Measurements from ENCODE around the gene TXNDC9.
A peak's percentile ranks its signal among the peaks of the same experiment; 100 is the strongest.
"Not testable (repeated sequence)": the region's sequence is repeated elsewhere in the genome, so short reads cannot be mapped to it uniquely, and the experiment has no call there.

The TXNDC9 gene, protein sequence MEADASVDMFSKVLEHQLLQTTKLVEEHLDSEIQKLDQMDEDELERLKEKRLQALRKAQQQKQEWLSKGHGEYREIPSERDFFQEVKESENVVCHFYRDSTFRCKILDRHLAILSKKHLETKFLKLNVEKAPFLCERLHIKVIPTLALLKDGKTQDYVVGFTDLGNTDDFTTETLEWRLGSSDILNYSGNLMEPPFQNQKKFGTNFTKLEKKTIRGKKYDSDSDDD

DNA sequence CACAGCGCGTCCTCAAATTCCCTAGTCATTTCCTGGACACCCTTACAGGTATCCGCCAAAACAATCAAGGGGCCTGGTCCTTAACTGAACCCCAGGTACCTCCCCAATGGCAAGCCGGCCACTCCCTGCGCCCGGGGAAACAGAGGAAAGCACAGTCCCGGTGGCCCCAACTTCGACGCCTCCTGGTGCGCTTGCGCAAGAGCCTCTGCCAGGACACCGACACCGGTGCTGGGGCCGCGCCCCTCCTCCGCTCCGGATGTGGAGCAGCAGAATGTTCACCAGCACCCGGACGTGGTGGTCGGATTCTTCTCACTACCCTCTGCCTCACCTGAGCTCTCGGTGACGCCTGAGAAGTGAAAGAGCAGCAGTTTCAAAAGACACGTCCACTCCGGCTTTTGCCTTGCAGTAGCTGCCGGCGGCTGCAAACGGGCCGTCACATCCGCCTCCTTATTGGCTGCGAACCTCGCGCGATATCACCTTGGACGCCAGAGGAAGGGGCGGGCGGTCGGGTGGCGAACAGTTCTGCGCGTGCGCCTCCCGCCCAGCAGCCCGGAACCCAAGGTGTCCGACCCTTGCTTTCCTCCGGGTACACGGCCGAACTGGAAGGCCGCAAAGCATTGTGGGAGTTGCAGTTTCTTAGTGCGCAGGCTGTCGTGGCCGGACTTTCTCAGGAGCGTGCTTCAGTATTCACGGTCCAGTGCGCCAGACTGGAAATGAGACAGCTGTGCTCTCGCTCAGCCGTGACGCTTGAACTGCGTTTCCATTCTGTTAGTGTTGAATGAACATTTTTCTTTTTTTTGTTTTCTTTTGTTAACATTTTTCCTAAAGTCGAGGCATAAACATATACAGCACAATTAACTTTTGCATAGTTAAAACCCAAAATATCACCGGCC lies at the start of gene TXNDC9:
TSS of gene TXNDC9 (minus strand) at position 423 of the 893 bp plus-strand sequence. CDS start 3,123 bp downstream, outside the sequence.
- DNase-seq: peak; percentile 99

DNA sequence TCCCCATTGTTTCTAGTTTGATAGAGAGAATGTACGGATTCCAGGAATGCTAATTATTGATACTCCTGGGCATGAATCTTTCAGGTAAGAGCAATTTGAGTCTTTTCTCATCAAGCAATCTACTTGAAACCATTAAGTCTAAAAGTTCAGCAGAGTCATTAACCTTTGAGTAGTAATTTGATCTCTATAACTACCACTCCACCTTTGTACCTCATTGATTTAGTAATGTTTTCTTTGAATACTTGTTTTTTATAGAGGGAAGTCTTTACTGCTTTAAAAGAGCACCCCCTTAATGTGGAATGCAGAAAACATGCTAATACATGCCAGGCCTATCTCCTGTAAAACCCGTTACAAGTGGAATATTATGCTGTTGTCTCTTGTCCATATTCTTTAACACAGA lies 46.0 kb upstream of the TXNDC9 start:
- DNase-seq: no peak

DNA sequence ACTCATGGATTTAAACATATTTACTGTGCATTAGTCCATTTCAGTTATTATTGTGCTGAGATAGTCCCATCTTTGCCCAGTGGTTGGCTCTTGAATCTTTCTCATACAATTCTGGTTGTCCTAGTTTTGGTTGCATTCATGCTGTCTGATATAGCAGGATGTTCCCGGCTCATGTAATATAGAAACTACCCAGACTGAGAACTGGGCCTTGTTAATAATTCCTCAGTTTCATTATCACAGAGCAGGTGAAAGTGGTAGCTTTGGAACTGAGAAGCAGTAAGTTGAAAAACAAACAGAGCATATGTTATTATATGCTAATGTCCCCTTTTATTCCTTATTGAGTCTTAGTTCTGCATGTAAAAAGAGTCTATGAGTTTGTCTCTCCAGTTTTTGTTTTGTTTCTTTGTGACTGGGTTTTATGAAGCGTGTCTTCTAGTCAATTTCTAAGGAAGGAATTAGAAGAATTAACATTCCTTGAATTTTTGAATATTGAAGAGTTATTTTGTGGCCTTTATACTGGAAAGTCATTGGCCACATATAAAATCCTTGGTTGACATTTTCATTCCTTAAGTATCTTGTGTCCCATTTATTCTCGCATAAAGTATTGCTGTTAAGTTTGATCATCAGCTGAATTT lies 44.4 kb upstream of the TXNDC9 start:
- no peak for DNase-seq

DNA sequence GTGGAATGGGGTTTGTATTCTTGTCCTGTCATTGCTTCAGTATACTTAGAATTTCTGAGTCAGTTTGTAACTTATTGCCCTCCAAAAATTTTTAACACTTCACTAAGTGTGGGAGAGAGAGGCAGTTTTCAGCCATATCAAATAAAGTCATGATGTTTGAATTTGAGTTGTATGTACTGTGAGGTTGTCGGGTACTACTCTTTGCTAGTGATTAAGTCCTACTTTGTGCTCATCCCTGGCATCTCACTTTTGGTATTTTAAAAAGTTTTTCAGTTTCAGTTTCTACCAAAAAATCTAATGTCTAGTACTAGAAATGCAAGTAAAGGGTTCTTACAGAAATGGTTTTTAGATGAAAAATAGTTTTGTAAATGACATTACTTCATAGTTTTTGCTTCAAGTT lies 41.7 kb upstream of the TXNDC9 start:
- DNase-seq: no peak

DNA sequence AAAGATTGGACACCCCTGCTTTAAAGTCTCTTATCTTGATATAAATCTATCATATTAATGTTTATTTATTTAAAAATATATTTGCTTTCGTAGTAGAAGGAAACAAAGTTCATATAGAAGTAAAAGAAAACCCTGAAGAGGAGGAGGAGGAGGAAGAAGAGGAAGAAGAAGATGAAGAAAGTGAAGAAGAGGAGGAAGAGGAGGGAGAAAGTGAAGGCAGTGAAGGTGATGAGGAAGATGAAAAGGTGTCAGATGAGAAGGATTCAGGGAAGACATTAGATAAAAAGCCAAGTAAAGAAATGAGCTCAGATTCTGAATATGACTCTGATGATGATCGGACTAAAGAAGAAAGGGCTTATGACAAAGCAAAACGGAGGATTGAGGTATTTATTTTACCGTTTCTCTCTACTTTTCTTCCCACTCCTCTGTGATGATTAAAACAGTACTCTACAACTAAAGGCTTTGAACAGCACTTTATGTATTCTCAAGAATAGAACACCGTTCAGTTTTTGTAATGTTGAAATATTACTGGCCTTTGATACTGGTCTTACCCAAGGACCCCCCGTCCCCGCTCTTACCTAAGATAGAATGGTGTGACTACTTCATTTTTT lies 40.2 kb upstream of the TXNDC9 start:
- no peak for DNase-seq

DNA sequence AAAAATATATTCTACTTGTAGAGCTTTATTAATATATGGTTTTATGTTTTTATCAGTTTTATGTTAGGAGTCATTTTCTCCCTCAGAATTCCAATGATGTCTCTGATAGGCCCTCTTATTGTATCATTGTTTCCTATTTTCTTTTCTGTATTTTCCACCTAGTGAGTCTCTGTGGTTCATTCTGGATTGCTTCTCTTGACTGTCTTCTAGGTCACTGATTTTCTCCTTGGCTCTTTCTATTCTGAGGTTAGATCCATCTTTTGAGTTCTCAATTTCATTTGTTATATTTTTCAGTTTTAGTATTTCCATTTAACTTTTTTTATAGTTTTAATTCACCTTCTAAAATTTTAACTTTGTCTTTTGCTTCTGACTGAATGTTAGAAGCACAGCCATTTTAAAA lies 38.6 kb upstream of the TXNDC9 start:
- no peak for DNase-seq

DNA sequence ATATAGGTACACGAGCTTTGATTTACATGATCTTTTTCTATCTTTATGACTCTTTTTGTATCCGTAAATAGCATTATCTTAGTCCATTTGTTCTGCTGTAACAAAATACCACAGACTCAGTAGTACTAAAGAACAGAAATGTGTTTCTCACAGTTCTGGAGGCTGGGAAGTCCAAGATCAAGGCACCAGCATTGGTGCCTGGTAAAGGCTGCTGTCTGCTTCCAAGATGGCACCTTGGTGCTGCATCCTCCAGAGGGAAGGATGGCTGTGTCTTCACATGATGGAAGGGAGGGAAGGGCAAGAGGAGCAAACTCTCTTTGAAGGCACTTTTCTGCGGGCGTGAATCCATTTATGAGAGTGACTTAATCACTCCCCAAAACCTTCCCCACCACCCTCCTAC lies 37.0 kb upstream of the TXNDC9 start:
- DNase-seq: no peak

DNA sequence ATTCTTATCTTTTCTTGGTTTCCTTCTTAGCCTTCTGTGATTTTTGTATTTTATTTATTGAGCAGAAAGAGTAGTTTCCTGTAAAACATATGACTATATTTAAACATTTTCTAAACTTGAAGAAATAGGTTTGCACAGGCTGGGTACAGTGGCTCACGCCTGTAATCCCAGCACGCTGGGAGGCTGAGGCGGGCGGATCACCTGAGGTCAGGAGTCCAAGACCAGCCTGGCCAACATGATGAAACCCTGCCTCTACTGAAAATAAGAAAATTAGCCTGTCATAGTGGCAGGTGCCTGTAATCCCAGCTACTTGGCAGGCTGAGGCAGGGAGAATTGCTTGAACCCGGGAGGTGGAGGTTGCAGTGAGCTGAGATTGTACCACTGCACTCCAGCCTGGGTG lies 32.7 kb upstream of the TXNDC9 start:
- not testable (repeated sequence) for DNase-seq

DNA sequence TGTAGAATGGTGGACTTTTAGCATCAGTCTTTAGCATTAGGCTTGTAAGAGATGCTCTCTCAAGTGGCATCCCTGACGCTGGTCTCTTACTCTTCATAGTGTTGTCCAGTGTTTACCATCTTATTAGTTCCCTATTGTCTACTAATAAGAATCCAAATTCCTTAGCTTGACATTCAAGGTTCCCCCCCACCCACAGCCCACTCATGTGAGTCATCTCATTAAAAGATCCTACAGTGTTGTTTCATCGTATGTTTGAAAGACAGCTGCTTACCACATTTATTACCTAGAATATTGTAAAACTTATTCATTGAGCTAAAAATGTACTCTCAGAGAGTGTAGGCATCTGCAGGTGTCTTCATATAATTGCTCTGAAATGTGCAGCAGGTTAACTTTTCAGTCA lies 29.5 kb upstream of the TXNDC9 start:
- DNase-seq: no peak

DNA sequence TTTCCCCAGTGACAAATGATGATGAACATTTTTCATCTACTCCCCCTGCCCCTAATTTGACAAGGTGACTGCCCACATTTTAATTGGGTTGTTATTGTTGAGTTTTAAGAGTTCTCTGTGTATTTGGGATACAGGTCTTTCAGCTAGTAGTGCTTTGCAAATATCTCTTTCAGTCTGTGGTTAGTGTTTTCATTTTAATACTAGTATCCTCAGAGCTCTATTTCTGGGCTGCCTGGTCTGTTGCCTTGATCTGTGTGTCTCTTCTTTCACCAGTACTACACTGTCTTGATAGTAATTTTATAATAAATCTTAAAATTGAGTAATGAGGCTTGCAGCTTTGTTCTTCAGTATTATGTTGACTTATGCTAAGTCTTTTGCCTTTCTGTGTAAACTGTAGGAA lies 20.7 kb upstream of the TXNDC9 start:
- no peak for DNase-seq

DNA sequence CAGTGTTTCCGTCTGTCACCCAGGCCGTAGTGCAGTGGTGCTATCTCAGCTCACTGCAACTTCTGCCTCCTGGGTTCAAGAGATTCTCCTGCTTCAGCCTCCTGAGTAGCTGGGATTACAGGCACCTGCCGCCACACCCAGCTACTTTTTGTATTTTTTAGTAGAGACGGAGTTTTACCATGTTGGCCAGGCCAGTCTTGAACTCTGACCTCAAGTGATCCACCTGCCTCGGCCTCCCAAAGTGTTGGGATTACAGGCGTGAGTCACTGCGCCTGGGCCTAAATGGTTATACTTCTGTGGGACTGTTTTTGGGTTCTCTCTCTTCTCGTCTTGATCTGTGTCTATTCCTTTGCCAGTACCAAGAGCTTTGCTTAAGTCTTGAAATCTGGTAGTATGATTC lies 18.7 kb upstream of the TXNDC9 start:
- not testable (repeated sequence) for DNase-seq

DNA sequence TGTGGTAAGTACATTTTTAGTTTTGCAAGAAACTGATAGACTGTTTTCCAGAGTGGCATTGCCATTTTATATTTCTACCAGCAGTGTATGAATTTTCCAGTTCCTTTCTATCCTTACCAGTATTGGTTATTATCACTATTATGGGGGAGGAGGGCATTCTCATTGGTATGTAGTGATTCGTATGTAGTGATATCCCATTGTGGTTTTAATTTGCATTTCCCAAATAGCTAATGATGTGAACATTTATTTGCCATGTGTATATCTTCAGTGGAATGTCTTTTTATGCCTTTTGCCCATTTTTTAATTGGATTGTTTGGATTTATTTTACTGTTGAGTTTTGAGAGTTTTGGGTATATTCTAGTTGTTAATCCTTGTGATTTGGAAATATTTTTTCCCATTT lies 17.9 kb upstream of the TXNDC9 start:
- no peak for DNase-seq

DNA sequence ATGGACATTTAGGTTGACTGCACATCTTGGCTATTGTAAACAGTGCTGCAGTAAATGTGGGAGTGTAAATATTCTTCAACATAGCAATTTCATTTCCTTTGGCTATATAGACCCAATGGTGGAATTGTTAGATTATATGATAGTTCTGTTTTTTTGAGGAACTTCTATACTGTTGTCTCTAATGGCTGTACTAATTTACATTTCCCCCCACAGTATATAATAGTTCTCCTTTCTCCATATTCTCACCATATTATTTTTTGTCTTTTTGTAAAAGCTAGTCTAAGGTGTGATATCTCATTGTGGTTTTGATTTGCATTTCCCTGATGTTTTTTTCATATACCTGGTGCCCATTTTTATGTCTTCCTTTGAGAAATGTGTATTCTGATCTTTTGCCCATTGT lies 14.1 kb upstream of the TXNDC9 start:
- DNase-seq: no peak

DNA sequence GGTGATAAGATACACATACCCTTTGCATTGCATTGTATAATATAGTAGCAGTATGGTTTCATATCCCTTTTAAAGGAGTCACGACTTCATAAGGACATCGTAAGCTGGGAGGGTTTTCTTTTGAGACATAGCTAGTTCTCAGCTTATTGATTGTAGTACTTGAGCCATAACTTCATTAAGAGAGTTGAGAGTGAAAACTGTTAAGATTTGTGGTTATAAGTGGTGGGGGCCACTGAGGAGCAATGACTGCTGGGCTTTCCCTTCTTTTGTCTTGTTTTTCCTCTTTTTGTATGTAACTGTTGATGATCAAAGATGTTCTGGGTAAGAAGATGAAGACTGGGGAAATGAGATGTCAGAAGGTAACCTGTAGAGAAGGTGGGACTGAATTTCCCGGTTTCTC lies 12.0 kb upstream of the TXNDC9 start:
- no peak for DNase-seq

DNA sequence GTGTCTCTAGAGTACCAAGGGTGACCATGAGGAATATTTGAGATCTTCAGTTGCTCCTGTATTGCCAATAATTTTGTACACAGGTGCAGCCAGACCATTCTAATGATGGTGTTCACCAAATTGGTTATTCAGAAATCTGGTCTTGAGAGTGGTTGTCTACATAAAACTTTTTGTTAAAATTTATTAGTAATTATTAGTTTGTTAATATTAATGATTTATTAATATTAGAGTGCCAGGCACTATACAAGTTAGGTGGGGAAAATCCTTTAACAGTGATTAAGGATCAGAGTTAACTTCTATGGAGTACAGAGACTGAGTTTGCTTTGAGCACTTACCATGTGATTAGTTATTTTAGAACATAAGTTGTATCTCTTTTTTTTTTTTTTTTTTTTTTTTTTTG lies 10.1 kb upstream of the TXNDC9 start:
- DNase-seq: no peak

DNA sequence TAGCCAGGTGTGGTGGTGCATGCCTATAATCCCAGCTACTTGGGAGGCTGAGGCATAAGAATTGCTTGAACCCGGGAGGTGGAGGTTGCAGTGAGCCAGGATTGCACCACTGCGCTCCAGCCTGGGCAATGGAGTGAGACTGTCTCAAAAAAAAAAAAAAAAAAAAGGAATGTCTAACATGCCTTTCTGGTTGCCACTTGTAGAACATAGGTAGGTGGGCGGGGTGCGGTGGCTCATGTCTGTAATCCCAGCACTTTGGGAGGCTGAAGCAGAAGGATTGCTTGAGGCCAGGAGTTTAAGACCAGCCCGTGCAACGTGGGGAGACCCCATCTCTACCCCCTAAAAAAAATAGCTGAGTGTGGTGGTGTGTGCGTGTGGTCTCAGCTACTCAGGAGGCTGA lies 9.3 kb upstream of the TXNDC9 start:
- DNase-seq: not testable (repeated sequence)

DNA sequence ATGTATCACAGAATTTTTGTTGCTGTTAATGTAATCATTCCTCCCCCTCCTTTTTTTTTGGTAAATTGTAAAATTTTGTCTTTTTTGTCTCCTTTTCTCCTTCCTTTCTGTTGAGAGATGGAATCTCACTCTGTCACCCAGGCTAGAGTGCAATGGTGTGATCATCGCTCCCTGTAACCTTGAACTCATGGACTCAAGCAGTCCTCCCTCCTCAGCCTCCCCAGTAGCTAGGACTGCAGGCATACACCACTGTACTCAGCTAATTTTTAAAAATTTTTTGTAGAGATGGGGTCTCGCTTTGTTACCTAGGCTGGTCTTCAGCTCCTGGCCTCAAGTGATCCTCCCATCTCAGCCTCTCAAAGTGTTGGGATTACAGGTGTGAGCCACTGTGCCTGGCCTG lies 6.4 kb upstream of the TXNDC9 start:
- DNase-seq: no peak

DNA sequence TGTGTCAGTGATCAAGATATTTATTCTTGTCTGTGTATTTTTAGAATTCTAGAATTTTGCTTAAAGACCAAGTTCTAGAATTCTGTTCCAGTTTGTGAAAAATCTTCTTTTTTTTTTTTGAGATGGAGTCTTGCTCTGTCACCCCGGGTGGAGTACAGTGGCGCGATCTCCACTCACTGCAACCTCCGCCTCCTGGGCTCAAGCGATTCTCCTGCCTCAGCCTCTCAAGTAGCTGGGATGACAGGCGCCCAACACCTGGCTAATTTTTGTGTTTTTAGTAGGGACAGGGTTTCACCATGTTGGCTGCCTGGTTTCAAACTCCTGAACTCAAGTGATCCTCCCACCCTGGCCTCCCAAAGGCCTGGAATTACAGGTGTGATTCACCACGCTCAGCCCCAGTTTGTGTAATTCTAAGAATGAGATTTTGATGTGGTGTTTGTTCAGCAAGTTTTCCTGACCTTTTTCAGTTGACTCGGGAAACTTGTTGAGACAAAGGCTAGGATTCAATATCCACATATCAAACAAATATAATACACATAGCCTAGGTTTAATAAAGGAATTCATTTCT lies 4.6 kb upstream of the TXNDC9 start:
- no peak for DNase-seq

DNA sequence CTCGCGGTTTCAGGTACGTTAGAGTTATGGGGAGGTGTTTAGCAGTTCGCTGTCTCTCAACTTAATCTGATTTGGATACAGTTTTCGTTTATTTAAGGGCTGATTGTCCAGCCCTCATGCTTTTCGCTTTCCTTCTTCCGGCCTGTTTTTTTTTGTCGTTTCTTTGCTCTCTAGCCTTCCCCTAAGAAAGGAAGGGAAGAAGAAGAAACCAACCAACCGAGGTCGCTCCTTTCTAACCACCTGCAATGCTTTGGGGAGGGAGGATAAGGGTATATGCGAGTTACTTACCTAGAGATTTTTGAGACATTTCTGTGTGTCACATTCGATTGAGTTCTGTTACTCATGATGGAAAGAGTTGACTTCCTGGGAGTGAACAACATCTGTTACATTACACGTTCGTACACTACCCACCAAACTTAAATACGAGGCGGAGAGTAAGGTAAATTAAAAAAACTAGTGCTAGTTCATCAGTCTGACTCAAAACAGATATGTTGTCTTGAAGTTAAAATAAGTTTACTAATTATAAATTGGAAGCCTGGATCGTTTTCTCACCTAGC lies 2.0 kb upstream of the TXNDC9 start:
- DNase-seq: no peak

DNA sequence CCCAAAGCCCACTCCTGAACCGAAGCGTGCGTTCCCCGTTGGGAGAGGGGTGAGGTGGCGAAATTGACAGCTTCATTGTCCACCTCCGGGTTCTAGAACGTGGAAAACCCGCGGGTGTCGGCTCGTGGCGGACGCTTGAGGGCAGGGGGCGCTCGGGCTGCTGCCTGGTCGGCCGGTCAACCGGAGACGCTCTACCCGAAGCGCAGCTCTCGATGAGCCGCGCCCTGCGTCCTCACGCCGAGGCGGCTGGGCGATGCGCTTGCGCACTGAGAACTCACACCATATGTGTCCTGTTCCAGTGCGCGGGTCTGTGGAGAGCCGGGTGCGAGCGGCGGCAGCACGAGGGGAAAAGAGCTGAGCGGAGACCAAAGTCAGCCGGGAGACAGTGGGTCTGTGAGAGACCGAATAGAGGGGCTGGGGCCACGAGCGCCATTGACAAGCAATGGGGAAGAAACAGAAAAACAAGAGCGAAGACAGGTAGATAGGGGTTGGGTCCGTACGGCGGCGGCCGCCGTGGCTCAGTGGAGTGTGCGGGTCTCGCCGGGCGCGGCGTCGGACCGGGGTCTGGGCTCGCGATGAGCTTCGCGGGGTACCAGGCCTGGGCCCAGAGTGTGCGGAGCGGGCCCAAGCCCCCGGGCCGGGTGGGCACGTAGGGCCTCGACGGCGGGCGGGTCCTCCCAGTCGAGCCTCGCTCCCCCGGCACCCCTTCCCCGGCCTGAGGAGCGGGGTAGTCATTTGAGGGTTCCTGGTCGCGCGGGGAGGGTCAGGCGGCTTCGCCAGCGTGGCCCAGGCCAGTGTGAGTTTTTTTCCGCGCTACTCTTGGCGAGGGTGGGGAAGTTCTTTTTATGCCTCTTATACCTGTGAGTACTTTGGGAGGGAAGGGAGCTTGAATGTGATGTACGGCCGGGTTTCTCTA lies 1.2 kb upstream of the TXNDC9 start, which contains the start of gene EIF5B:
TSS of gene EIF5B (plus strand) at position 277 of the 916 bp plus-strand sequence. CDS start at position 443, 166 bp downstream.
- peak; percentile 95 for DNase-seq

DNA sequence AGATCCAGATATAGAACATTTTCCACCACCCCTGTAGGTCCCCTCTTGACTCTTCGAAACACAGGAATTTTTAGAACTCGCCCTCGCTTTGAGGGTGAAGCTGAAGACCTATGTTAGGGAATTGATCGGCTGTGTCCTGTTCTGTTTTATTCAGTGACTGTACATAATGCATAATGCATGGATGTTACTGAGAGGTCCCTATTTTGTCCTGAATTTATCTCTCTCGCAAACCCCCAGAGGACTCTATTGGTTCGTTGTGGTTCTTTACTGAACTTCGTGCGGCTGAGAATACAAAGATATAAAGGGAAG lies 625 bp upstream of the TXNDC9 start:
- no peak for DNase-seq

DNA sequence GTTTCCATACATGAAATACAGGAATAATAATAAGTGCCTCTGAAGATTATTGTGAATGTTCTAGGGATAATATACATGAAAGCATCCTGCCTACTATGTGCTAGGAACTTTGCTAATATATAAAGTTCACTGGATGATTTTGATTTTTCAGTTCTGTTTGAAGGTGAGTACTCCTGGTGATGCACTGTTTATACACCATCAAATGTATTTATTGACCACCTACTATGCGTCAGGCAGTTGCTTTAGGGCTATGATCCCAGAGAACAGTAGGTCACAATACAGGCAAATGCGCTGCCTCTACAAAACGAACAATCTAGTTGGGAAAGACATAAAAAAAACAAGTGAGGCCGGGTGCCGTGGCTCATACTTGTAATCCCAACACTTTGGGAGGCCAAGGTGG lies 10.7 kb downstream of the TXNDC9 start:
- no peak for DNase-seq

Measured in activated naive CD4-positive, alpha-beta T cell treated with Interleukin-2 at 50 U/mL for 16 hours (primary cell).